GM21390 (cell line): ENCODE results near the gene PDZD7.
"Not testable (repeated sequence)": the region's sequence is repeated elsewhere in the genome, so short reads cannot be mapped to it uniquely, and the experiment has no call there.

Source experiments
- ATAC-seq: cut with Tn5 transposase; IDR thresholded peaks from one replicate; pipeline ENCODE4 v1.9.1; 2021; ENCODE audit not compliant: unreplicated experiment

The PDZD7 gene

GRCh38 chr10:100985336-100985735 is 45.6 kb downstream of the PDZD7 start:
- no peak for ATAC-seq

GRCh38 chr10:100984672-100985177 is 46.2 kb downstream of the PDZD7 start:
- no peak for ATAC-seq

- no peak for ATAC-seq
Measured at GRCh38 chr10:100983868-100984671, 46.9 kb downstream of the PDZD7 start.

GRCh38 chr10:100982916-100983830 is 47.8 kb downstream of the PDZD7 start:
- no peak for ATAC-seq

GRCh38 chr10:100981178-100981772 is 49.7 kb downstream of the PDZD7 start:
- no peak for ATAC-seq

- ATAC-seq = no peak
Measured at GRCh38 chr10:100980711-100981110, 50.2 kb downstream of the PDZD7 start.

- no peak for ATAC-seq
Measured at GRCh38 chr10:100980311-100980710, 50.6 kb downstream of the PDZD7 start.

- no peak for ATAC-seq
Measured at GRCh38 chr10:100979791-100980272, 51.1 kb downstream of the PDZD7 start.

- no peak for ATAC-seq
Measured at GRCh38 chr10:100978901-100979195, 52.1 kb downstream of the PDZD7 start.

- no peak for ATAC-seq
Measured at GRCh38 chr10:100978121-100978900, 52.6 kb downstream of the PDZD7 start.

GRCh38 chr10:100977436-100977835 is 53.5 kb downstream of the PDZD7 start:
- ATAC-seq = no peak

- no peak for ATAC-seq
Measured at GRCh38 chr10:100976906-100977305, 54.0 kb downstream of the PDZD7 start.

GRCh38 chr10:100975397-100975796 is 55.5 kb downstream of the PDZD7 start:
- not testable (repeated sequence) for ATAC-seq

- ATAC-seq = no peak
Measured at GRCh38 chr10:100972904-100973535, 57.9 kb downstream of the PDZD7 start.

- ATAC-seq = no peak
Measured at GRCh38 chr10:100972115-100972903, 58.6 kb downstream of the PDZD7 start.

GRCh38 chr10:100970914-100971811 is 59.8 kb downstream of the PDZD7 start:
- ATAC-seq = no peak

- no peak for ATAC-seq
Measured at GRCh38 chr10:100970076-100970913, 60.6 kb downstream of the PDZD7 start.
